Thymus (tissue), 11 donors: ENCODE data around the gene IL1RAPL1. TPM values are rescaled to one million over a fixed set of nuclear protein-coding genes. Genes with fewer than 3 reads are reported as not detected.

ENCODE experiments used
- DNase-seq, 9 donors: peaks; one replicate each; pipeline ENCODE4 v3.0.0-alpha.2; 2013; ENCODE audit warnings: low spot score in 9 of 9, low read depth in 6 of 9, missing footprints in 1 of 9
- H3K27ac ChIP-seq, 2 donors: one replicate each; pipeline ENCODE4 v1.5.1; 2013; ENCODE audit warnings: control low read depth in 1 of 2, low read depth in 1 of 2, low read length in 1 of 2, mild to moderate bottlenecking in 1 of 2, moderate library complexity in 1 of 2
- H3K27me3 ChIP-seq, 2 donors: one replicate each; pipeline ENCODE4 v1.5.1; 2013; ENCODE audit warnings: low read length in 1 of 2; ENCODE audit not compliant: control insufficient read depth in 2 of 2, insufficient read depth in 1 of 2
- H3K36me3 ChIP-seq, 2 donors: one replicate each; pipeline ENCODE4 v1.5.1; 2013; ENCODE audit warnings: low read length in 1 of 2, mild to moderate bottlenecking in 1 of 2, moderate library complexity in 1 of 2; ENCODE audit not compliant: control insufficient read depth in 2 of 2, insufficient read depth in 2 of 2
- H3K4me1 ChIP-seq, 2 donors: one replicate each; pipeline ENCODE4 v1.5.1; 2013; ENCODE audit warnings: low read length in 2 of 2; ENCODE audit not compliant: control insufficient read depth in 2 of 2, insufficient read depth in 2 of 2
- H3K4me3 ChIP-seq, 2 donors: one replicate each; pipeline ENCODE4 v1.5.1; 2013; ENCODE audit warnings: low read length in 2 of 2, control low read depth in 1 of 2, mild to moderate bottlenecking in 1 of 2
- H3K9me3 ChIP-seq, 2 donors: one replicate each; pipeline ENCODE4 v1.5.1; 2013; ENCODE audit warnings: low read length in 1 of 2, mild to moderate bottlenecking in 1 of 2; ENCODE audit not compliant: control insufficient read depth in 2 of 2, insufficient read depth in 1 of 2
- WGBS: extraction: QIAGEN DNeasy Blood & Tissue Kit; methylation state at CpG from one replicate; pipeline ENCODE4 v1.1.7; 2013; 5-methylcytosine and 5-hydroxymethylcytosine counted together
- polyA plus RNA-seq: library from polyadenylated mRNA; stranded (reverse); fragments of 200-250 nt; gene quantifications from one replicate; pipeline ENCODE4 v1.2.3, GENCODE V29; 2013
- total RNA-seq: library from RNA; stranded (reverse); fragments of 120-200 nt; gene quantifications from one replicate; pipeline ENCODE4 v1.2.4, GENCODE V29; 2013
- donor health status: healthy.

The IL1RAPL1 gene
- total and polyA plus RNA-seq, 2 donors: 0.02 to 0.33 TPM

GRCh38 chrX:29044423-29045184 lies 457.4 kb downstream of the IL1RAPL1 start:
- Histone ChIP-seq H3K4me1 (no peaks in the 10 kb centered on the region), H3K27ac (no peak overlapping the region), H3K9me3 (no peaks in the 10 kb centered on the region), H3K27me3 (no peaks in the 10 kb centered on the region), H3K36me3 (no peaks in the 10 kb centered on the region), H3K4me3 (no peak overlapping the region)
- DNase-seq: no peak
- WGBS: 88% methylated on average over 7 of the region's 7 CpGs

GRCh38 chrX:29065477-29065876 lies 478.2 kb downstream of the IL1RAPL1 start:
- H3K36me3 ChIP-seq: no peaks in the 10 kb centered on the region
- 97% methylated on average over 2 of the region's 2 CpGs for WGBS
- H3K4me1 ChIP-seq: no peaks in the 10 kb centered on the region
- H3K9me3 ChIP-seq: no peaks in the 10 kb centered on the region
- no peak overlapping the region for H3K4me3 ChIP-seq
- H3K27ac ChIP-seq: no peak overlapping the region
- H3K27me3 ChIP-seq: no peaks in the 10 kb centered on the region
- DNase-seq: no peak

GRCh38 chrX:29066516-29066915 lies 479.3 kb downstream of the IL1RAPL1 start:
- DNase-seq: no peak
- Histone ChIP-seq H3K27me3 (no peaks in the 10 kb centered on the region), H3K4me1 (no peaks in the 10 kb centered on the region), H3K27ac (no peak overlapping the region), H3K4me3 (no peak overlapping the region), H3K9me3 (no peaks in the 10 kb centered on the region), H3K36me3 (no peaks in the 10 kb centered on the region)
- 57% methylated on average over 1 of the region's 1 CpG for WGBS

- no peaks in the 10 kb centered on the region for H3K9me3 ChIP-seq
- no peaks in the 10 kb centered on the region for H3K36me3 ChIP-seq
- H3K27me3 ChIP-seq: no peaks in the 10 kb centered on the region
- 73% methylated on average over 4 of the region's 4 CpGs for WGBS
- no peak for DNase-seq
- H3K4me1 ChIP-seq: no peaks in the 10 kb centered on the region
- no peak overlapping the region for H3K27ac ChIP-seq
- no peak overlapping the region for H3K4me3 ChIP-seq
These were observed 480.1 kb downstream of the IL1RAPL1 start for GRCh38 chrX:29067351-29067750.

GRCh38 chrX:29071525-29072320 lies 484.5 kb downstream of the IL1RAPL1 start:
- DNase-seq: no peak
- 94% methylated on average over 5 of the region's 5 CpGs for WGBS
- H3K9me3 ChIP-seq: no peaks in the 10 kb centered on the region

GRCh38 chrX:29082558-29082957 lies 495.3 kb downstream of the IL1RAPL1 start:
- no peak for DNase-seq
- H3K27me3 ChIP-seq: no peaks in the 10 kb centered on the region
- H3K4me3 ChIP-seq: no peak overlapping the region
- H3K27ac ChIP-seq: no peak overlapping the region
- H3K4me1 ChIP-seq: no peaks in the 10 kb centered on the region
- 89% methylated on average over 3 of the region's 3 CpGs for WGBS
- no peaks in the 10 kb centered on the region for H3K36me3 ChIP-seq
- H3K9me3 ChIP-seq: no peaks in the 10 kb centered on the region

More at GRCh38 chrX:29071525-29072320, 484.5 kb downstream of the IL1RAPL1 start:
- H3K4me3 ChIP-seq: no peak overlapping the region
- H3K4me1 ChIP-seq: no peaks in the 10 kb centered on the region
- no peaks in the 10 kb centered on the region for H3K36me3 ChIP-seq
- H3K27me3 ChIP-seq: no peaks in the 10 kb centered on the region
- H3K27ac ChIP-seq: no peak overlapping the region

GRCh38 chrX:29083823-29084222 lies 496.6 kb downstream of the IL1RAPL1 start:
- WGBS: 80% methylated on average over 2 of the region's 2 CpGs
- no peaks in the 10 kb centered on the region for H3K36me3 ChIP-seq
- no peak overlapping the region for H3K27ac ChIP-seq
- H3K4me1 ChIP-seq: no peaks in the 10 kb centered on the region
- no peaks in the 10 kb centered on the region for H3K27me3 ChIP-seq
- no peak overlapping the region for H3K4me3 ChIP-seq
- H3K9me3 ChIP-seq: no peaks in the 10 kb centered on the region
- DNase-seq: no peak

GRCh38 chrX:29090811-29091210 lies 503.6 kb downstream of the IL1RAPL1 start:
- WGBS: 59% methylated on average over 2 of the region's 2 CpGs
- no peaks in the 10 kb centered on the region for H3K4me1 ChIP-seq
- no peak overlapping the region for H3K27ac ChIP-seq
- no peaks in the 10 kb centered on the region for H3K36me3 ChIP-seq
- no peak overlapping the region for H3K4me3 ChIP-seq
- no peaks in the 10 kb centered on the region for H3K27me3 ChIP-seq
- no peak for DNase-seq
- H3K9me3 ChIP-seq: no peaks in the 10 kb centered on the region

GRCh38 chrX:29107231-29107630 lies 520.0 kb downstream of the IL1RAPL1 start:
- no peak for DNase-seq
- Histone ChIP-seq H3K4me1 (no peaks in the 10 kb centered on the region), H3K27ac (no peak overlapping the region), H3K27me3 (no peaks in the 10 kb centered on the region), H3K36me3 (no peaks in the 10 kb centered on the region), H3K9me3 (no peaks in the 10 kb centered on the region), H3K4me3 (no peak overlapping the region)
- 76% methylated on average over 1 of the region's 1 CpG for WGBS
